HEK293T (cell line): Measurements from ENCODE around the gene DAND5.

ENCODE experiments used
- CTCF ChIA-PET: fragments of 350-600 bp; formaldehyde crosslinking; extraction: SDS; loops from one replicate; lab custom pipeline; 2021; ENCODE audit warnings: antibody characterized with exemption, inconsistent platforms; lab: Yijun Ruan, JAX
- POLR2A ChIA-PET: fragments of 350-600 bp; formaldehyde crosslinking; extraction: SDS; loops from one replicate; lab custom pipeline; 2020; ENCODE audit warnings: antibody characterized with exemption, inconsistent platforms; lab: Yijun Ruan, JAX
- DNase-seq: peaks from one replicate; pipeline ENCODE4 v3.0.0; 2012; ENCODE audit warnings: mixed read lengths; ENCODE audit errors: extremely low spot score
- ARNT ChIP-seq: fragments of 450-650 bp; IDR thresholded peaks from 2 replicates; pipeline ENCODE4 v1.6.1; 2017; ENCODE audit warnings: mild to moderate bottlenecking
- BHLHE40 ChIP-seq: fragments of 450-650 bp; IDR thresholded peaks from 2 replicates; pipeline ENCODE4 v1.6.1; 2016; ENCODE audit warnings: mild to moderate bottlenecking, moderate library complexity, borderline replicate concordance
- CTBP1 ChIP-seq: fragments of 450-650 bp; IDR thresholded peaks from 2 replicates; pipeline ENCODE4 v1.6.1; 2016; ENCODE audit warnings: borderline replicate concordance
- ELF4 ChIP-seq: fragments of 450-650 bp; IDR thresholded peaks from 2 replicates; pipeline ENCODE4 v1.6.1; 2017; ENCODE audit warnings: antibody characterized with exemption
- FOXA1 ChIP-seq: fragments of 450-650 bp; IDR thresholded peaks from 2 replicates; pipeline ENCODE4 v1.6.1; 2016; ENCODE audit warnings: mild to moderate bottlenecking
- FOXK2 ChIP-seq: fragments of 450-650 bp; IDR thresholded peaks from 2 replicates; pipeline ENCODE4 v1.6.1; 2016; ENCODE audit warnings: mild to moderate bottlenecking
- FOXM1 ChIP-seq: fragments of 450-650 bp; IDR thresholded peaks from 2 replicates; pipeline ENCODE4 v1.6.1; 2017; ENCODE audit warnings: mild to moderate bottlenecking, borderline replicate concordance
- HDGF ChIP-seq: fragments of 450-650 bp; IDR thresholded peaks from 2 replicates; pipeline ENCODE4 v1.6.1; 2017; ENCODE audit warnings: antibody characterized with exemption, borderline replicate concordance
- L3MBTL2 ChIP-seq: fragments of 450-650 bp; conservative IDR thresholded peaks from 2 replicates; pipeline ENCODE4 v1.6.1; 2016; ENCODE audit warnings: mild to moderate bottlenecking
- LEF1 ChIP-seq: fragments of 450-650 bp; IDR thresholded peaks from 2 replicates; pipeline ENCODE4 v1.6.1; 2017; ENCODE audit warnings: mild to moderate bottlenecking, borderline replicate concordance
- NFRKB ChIP-seq: fragments of 450-650 bp; IDR thresholded peaks from 2 replicates; pipeline ENCODE4 v1.6.1; 2016; ENCODE audit warnings: mild to moderate bottlenecking, moderate library complexity
- PKNOX1 ChIP-seq: fragments of 450-650 bp; IDR thresholded peaks from 2 replicates; pipeline ENCODE4 v1.6.1; 2016
- SP1 ChIP-seq: fragments of 450-650 bp; IDR thresholded peaks from 2 replicates; pipeline ENCODE4 v1.6.1; 2017
- SUZ12 ChIP-seq: fragments of 450-650 bp; IDR thresholded peaks from 2 replicates; pipeline ENCODE4 v1.6.1; 2016; ENCODE audit warnings: mild to moderate bottlenecking
- TARDBP ChIP-seq: fragments of 450-650 bp; IDR thresholded peaks from 2 replicates; pipeline ENCODE4 v1.6.1; 2016
- ZNF384 ChIP-seq: fragments of 450-650 bp; IDR thresholded peaks from 2 replicates; pipeline ENCODE4 v1.6.1; 2016

The DAND5 gene

GRCh38 chr19:12997967-12998940, 28.9 kb downstream of the DAND5 start:
- CTCF ChIA-PET: no interaction called here
- POLR2A ChIA-PET: no interaction called here
- TF ChIP-seq LEF1 (no peak), PKNOX1 (no peak), FOXK2 (no peak), FOXA1 (no peak), L3MBTL2 (no peak), SP1 (no peak)
- DNase-seq: no peak

- DNase-seq: no peak
- TF ChIP-seq FOXM1 (no peak), BHLHE40 (no peak), PKNOX1 (no peak), CTBP1 (no peak), TARDBP (no peak), FOXA1 (no peak), ELF4 (no peak), HDGF (no peak), FOXK2 (no peak), ARNT (no peak), ZNF384 (no peak), SUZ12 (no peak)
- CTCF ChIA-PET: no interaction called here
- POLR2A ChIA-PET: interaction anchor here (0.6 kb wide), 1 partner anchor 31 kb away, joined by 3 read pairs; no protein-coding TSS in a partner anchor
Measured at GRCh38 chr19:13001166-13001501, 31.8 kb downstream of the DAND5 start.

- POLR2A ChIA-PET: interaction anchor here (0.6 kb wide), 1 partner anchor 30 kb away, joined by 3 read pairs; no protein-coding TSS in a partner anchor
- TF ChIP-seq ELF4 (no peak), SP1 (no peak), FOXA1 (no peak), CTBP1 (no peak), ZNF384 (no peak), HDGF (no peak), PKNOX1 (no peak), FOXM1 (no peak), ARNT (no peak), FOXK2 (no peak), LEF1 (no peak), BHLHE40 (no peak), SUZ12 (no peak), NFRKB (no peak), TARDBP (no peak), L3MBTL2 (no peak)
- no peak for DNase-seq
- CTCF ChIA-PET: no interaction called here
Measured at GRCh38 chr19:13001502-13002165, 32.3 kb downstream of the DAND5 start.

- ChIA-PET POLR2A (no interaction called here), CTCF (no interaction called here)
- no peak for DNase-seq
- TF ChIP-seq PKNOX1 (no peak), FOXM1 (no peak), L3MBTL2 (no peak), FOXK2 (no peak), NFRKB (no peak), SUZ12 (no peak), ARNT (no peak), TARDBP (no peak), ZNF384 (no peak), LEF1 (no peak), SP1 (no peak), BHLHE40 (no peak), ELF4 (no peak), CTBP1 (no peak), HDGF (no peak), FOXA1 (no peak)
Measured at GRCh38 chr19:13002166-13002898, 33.0 kb downstream of the DAND5 start.

GRCh38 chr19:13003081-13003480, 33.7 kb downstream of the DAND5 start:
- POLR2A ChIA-PET: no interaction called here

More at GRCh38 chr19:13003081-13003480, 33.7 kb downstream of the DAND5 start:
- TF ChIP-seq HDGF: no peak
- TF ChIP-seq ELF4: no peak
- no peak for TF ChIP-seq L3MBTL2
- no peak for TF ChIP-seq ZNF384
- TF ChIP-seq NFRKB: no peak
- TF ChIP-seq TARDBP: no peak
- TF ChIP-seq FOXK2: no peak
- DNase-seq: no peak
- CTCF ChIA-PET: no interaction called here
